ENCODE measurements around the gene DEPDC1B. TPM values are rescaled to one million over a fixed set of nuclear protein-coding genes. Genes with fewer than 3 reads are reported as not detected.
"Not testable (repeated sequence)": the region's sequence is repeated elsewhere in the genome, so short reads cannot be mapped to it uniquely, and the experiment has no call there.

DEPDC1B gene
- total RNA-seq, 2 experiments from 2014 or later, result 39.0 to 42.3 TPM

GRCh38 chr5:60632153-60632552 is 67.8 kb downstream of the DEPDC1B start:
- Mint-ChIP-seq H3K36me3 (ENCODE audit: low read depth) (peaks cover 69% of the 10 kb centered on the region), H3K9me3 (no peaks in the 10 kb centered on the region), H3K4me1 (peaks cover 2% of the 10 kb centered on the region), H3K4me3 (no peak overlapping the region), H3K27me3 (no peaks in the 10 kb centered on the region), H3K27ac (no peak overlapping the region)
- ChIA-PET CTCF (no interaction called here), POLR2A (interaction anchor here (0.5 kb wide), 1 partner anchor 282 kb away, joined by 3 read pairs; no protein-coding TSS in a partner anchor)
- DNase-seq, result no peak

- no peak overlapping the region for H3K4me3 Mint-ChIP-seq
- H3K27ac Mint-ChIP-seq, result no peak overlapping the region
- ChIA-PET POLR2A (no interaction called here), CTCF (no interaction called here)
- H3K27me3 Mint-ChIP-seq, result no peaks in the 10 kb centered on the region
- H3K9me3 Mint-ChIP-seq, result no peaks in the 10 kb centered on the region
- peaks cover 2% of the 10 kb centered on the region for H3K4me1 Mint-ChIP-seq
- H3K36me3 Mint-ChIP-seq (ENCODE audit: low read depth), result peaks cover 59% of the 10 kb centered on the region
- DNase-seq, result no peak
These were observed 69.1 kb downstream of the DEPDC1B start for GRCh38 chr5:60630836-60631235.

GRCh38 chr5:60630179-60630578 is 69.8 kb downstream of the DEPDC1B start:
- Mint-ChIP-seq H3K4me3 (no peak overlapping the region), H3K27ac (no peak overlapping the region), H3K27me3 (no peaks in the 10 kb centered on the region), H3K4me1 (peaks cover 2% of the 10 kb centered on the region), H3K9me3 (no peaks in the 10 kb centered on the region), H3K36me3 (ENCODE audit: low read depth) (peaks cover 55% of the 10 kb centered on the region)
- ChIA-PET POLR2A (no interaction called here), CTCF (no interaction called here)
- no peak for DNase-seq

- CTCF ChIA-PET, H3K4me1 Mint-ChIP-seq, H3K4me3 Mint-ChIP-seq, H3K9me3 Mint-ChIP-seq, DNase-seq, H3K27ac Mint-ChIP-seq, H3K27me3 Mint-ChIP-seq, POLR2A ChIA-PET: not testable (repeated sequence)
- peaks cover 23% of the 10 kb centered on the region for H3K36me3 Mint-ChIP-seq (ENCODE audit: low read depth)
These were observed 75.1 kb downstream of the DEPDC1B start for GRCh38 chr5:60624875-60625274.

- H3K27ac Mint-ChIP-seq, H3K9me3 Mint-ChIP-seq, DNase-seq, H3K4me1 Mint-ChIP-seq, CTCF ChIA-PET, POLR2A ChIA-PET, H3K4me3 Mint-ChIP-seq, H3K27me3 Mint-ChIP-seq: not testable (repeated sequence)
- H3K36me3 Mint-ChIP-seq (ENCODE audit: low read depth), result peaks cover 32% of the 10 kb centered on the region
These were observed 79.2 kb downstream of the DEPDC1B start for GRCh38 chr5:60620752-60621151.

- Mint-ChIP-seq H3K27ac (no peak overlapping the region), H3K4me1 (peaks cover 5% of the 10 kb centered on the region), H3K4me3 (no peak overlapping the region), H3K36me3 (ENCODE audit: low read depth) (peaks cover 37% of the 10 kb centered on the region), H3K9me3 (no peaks in the 10 kb centered on the region), H3K27me3 (no peaks in the 10 kb centered on the region)
- ChIA-PET POLR2A (no interaction called here), CTCF (no interaction called here)
- DNase-seq, result no peak
These were observed 86.1 kb downstream of the DEPDC1B start for GRCh38 chr5:60613826-60614225.

- Mint-ChIP-seq H3K27me3 (no peaks in the 10 kb centered on the region), H3K36me3 (ENCODE audit: low read depth) (peaks cover 17% of the 10 kb centered on the region), H3K4me1 (peaks cover 5% of the 10 kb centered on the region), H3K4me3 (no peak overlapping the region), H3K9me3 (no peaks in the 10 kb centered on the region), H3K27ac (no peak overlapping the region)
- POLR2A ChIA-PET, result no interaction called here
- CTCF ChIA-PET, result no interaction called here
- DNase-seq, result no peak
These were observed 88.7 kb downstream of the DEPDC1B start for GRCh38 chr5:60611099-60611740.

- H3K27me3 Mint-ChIP-seq, result no peaks in the 10 kb centered on the region
- H3K9me3 Mint-ChIP-seq, result no peaks in the 10 kb centered on the region
- POLR2A ChIA-PET, result no interaction called here
- no peak for DNase-seq
- no peak overlapping the region for H3K27ac Mint-ChIP-seq
- no peak overlapping the region for H3K4me3 Mint-ChIP-seq
- H3K4me1 Mint-ChIP-seq, result no peaks in the 10 kb centered on the region
- CTCF ChIA-PET, result no interaction called here
- peaks cover 16% of the 10 kb centered on the region for H3K36me3 Mint-ChIP-seq (ENCODE audit: low read depth)
These were observed 95.2 kb downstream of the DEPDC1B start for GRCh38 chr5:60604771-60605170.

GRCh38 chr5:60598424-60598823 is 101.5 kb downstream of the DEPDC1B start:
- H3K36me3 Mint-ChIP-seq (ENCODE audit: low read depth), result peaks cover 32% of the 10 kb centered on the region
- POLR2A ChIA-PET, result no interaction called here
- H3K27me3 Mint-ChIP-seq, result no peaks in the 10 kb centered on the region
- no peak for DNase-seq
- H3K27ac Mint-ChIP-seq, result no peak overlapping the region
- no peaks in the 10 kb centered on the region for H3K9me3 Mint-ChIP-seq
- CTCF ChIA-PET, result no interaction called here
- no peak overlapping the region for H3K4me3 Mint-ChIP-seq
- peaks cover 22% of the 10 kb centered on the region for H3K4me1 Mint-ChIP-seq

GRCh38 chr5:60597572-60598320 is 102.2 kb downstream of the DEPDC1B start:
- peaks cover 22% of the 10 kb centered on the region for H3K4me1 Mint-ChIP-seq
- H3K4me3 Mint-ChIP-seq, result no peak overlapping the region
- ChIA-PET POLR2A (no interaction called here), CTCF (no interaction called here)
- no peaks in the 10 kb centered on the region for H3K9me3 Mint-ChIP-seq
- H3K36me3 Mint-ChIP-seq (ENCODE audit: low read depth), result peaks cover 33% of the 10 kb centered on the region
- H3K27me3 Mint-ChIP-seq, result no peaks in the 10 kb centered on the region
- DNase-seq, result no peak
- no peak overlapping the region for H3K27ac Mint-ChIP-seq

GRCh38 chr5:60594715-60595477 is 105.1 kb downstream of the DEPDC1B start:
- Mint-ChIP-seq H3K36me3 (ENCODE audit: low read depth) (peaks cover 28% of the 10 kb centered on the region), H3K9me3 (no peaks in the 10 kb centered on the region), H3K4me1 (peaks cover 22% of the 10 kb centered on the region), H3K27ac (no peak overlapping the region), H3K4me3 (no peak overlapping the region), H3K27me3 (no peaks in the 10 kb centered on the region)
- ChIA-PET CTCF (no interaction called here), POLR2A (no interaction called here)
- DNase-seq, result no peak

GRCh38 chr5:60590172-60590571 is 109.8 kb downstream of the DEPDC1B start:
- Mint-ChIP-seq H3K4me3 (no peak overlapping the region), H3K4me1 (no peaks in the 10 kb centered on the region), H3K27ac (no peak overlapping the region), H3K36me3 (ENCODE audit: low read depth) (peaks cover 15% of the 10 kb centered on the region), H3K27me3 (no peaks in the 10 kb centered on the region), H3K9me3 (no peaks in the 10 kb centered on the region)
- ChIA-PET CTCF (no interaction called here), POLR2A (no interaction called here)
- no peak for DNase-seq

- H3K4me3 Mint-ChIP-seq; H3K27ac Mint-ChIP-seq; H3K27me3 Mint-ChIP-seq; H3K4me1 Mint-ChIP-seq; CTCF ChIA-PET; DNase-seq; H3K36me3 Mint-ChIP-seq (ENCODE audit: low read depth); POLR2A ChIA-PET; H3K9me3 Mint-ChIP-seq: not testable (repeated sequence)
These were observed 112.7 kb downstream of the DEPDC1B start for GRCh38 chr5:60587312-60587711.

Data from activated CD4-positive, alpha-beta memory T cell treated with anti-CD3 and anti-CD28 coated beads, Interleukin-2, amount 10 ng/mL, durations not matched to agents 7 days and 5 days (primary cell).